Measurements from ENCODE around the gene SMCO3. TPM values are rescaled to one million over a fixed set of nuclear protein-coding genes. Genes with fewer than 3 reads are reported as not detected.
A peak's percentile ranks its signal among the peaks of the same experiment; 100 is the strongest.

The SMCO3 gene
- total RNA-seq, 1 donor from 2014 or later: not detected

DNA sequence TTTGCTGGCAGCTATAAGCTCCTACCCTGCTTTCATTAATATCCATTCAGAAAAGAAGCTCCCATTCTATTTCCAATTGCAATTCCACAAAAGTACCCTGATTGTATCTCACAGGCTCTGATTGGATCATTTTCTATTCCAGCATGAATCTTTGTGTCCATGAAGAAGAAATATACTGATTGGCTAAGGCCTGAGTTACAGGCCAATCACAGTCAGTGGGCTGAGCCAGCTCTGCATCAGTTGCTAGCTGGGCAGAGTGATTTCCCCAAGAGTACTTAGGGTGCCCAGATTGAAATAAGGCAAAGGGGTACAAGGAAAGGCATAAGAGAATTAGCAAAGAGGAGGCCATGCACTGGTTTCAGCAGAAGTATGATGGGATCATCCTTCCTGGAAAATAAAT, 14.9 kb upstream of the SMCO3 start:
- no peak for DNase-seq (ENCODE audit: low spot score)

DNA sequence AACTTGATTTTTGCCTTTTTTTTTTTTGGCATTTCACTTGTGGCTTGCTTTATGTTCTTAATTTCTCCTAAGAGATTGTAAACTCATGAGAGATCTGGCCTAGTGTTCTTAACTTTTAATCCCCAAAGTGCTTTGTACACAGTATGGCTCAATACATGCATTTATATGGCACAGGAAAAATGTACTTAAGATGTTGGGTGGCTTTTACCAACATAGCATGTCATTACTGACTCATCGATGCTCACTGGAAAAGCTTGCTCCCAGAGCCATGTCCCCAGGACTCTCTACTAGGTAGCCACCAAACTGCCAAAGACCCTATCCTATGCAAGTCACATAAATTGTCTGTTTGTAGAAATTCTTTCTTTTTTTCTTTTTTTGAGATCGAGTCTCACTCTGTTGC, 13.1 kb upstream of the SMCO3 start:
- DNase-seq (ENCODE audit: low spot score): no peak

DNA sequence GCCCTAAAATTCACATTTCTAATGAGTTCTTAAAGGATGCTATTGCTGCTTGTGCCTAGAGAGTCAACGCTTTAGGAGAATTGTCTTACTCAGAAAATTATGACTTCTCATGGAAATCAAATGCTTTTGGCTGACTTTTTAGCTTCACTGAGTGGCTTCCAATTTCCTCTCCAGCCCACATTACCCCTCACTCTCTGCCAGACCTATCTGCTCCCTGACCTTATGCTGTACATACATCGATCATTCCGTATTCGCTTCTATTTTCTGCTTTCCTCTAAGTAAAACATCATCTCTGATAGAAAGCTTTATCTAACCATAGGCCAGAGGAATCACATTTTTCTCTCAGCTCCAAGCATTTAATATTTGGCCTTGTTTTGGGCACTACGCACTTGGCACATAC, 12.5 kb upstream of the SMCO3 start:
- DNase-seq (ENCODE audit: low spot score): no peak

DNA sequence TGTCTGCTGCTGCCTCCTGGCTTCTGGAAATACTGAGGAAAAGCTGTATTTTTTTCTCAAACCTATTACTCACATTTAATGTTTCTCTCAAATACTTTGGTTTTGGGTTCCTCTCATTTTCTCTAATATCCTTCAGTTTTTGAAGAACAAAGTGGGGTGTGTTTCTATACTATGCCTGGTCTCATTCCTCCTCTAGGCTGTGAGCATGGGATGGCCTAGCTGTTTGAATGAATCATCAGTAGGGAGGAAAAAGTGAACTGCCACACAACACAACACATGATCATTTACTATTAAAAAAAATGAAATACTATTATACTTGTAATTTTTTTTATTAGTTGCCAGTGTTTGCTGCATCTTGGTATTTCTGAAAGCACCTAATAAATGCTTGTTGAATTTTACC, 11.3 kb upstream of the SMCO3 start:
- DNase-seq (ENCODE audit: low spot score): no peak

DNA sequence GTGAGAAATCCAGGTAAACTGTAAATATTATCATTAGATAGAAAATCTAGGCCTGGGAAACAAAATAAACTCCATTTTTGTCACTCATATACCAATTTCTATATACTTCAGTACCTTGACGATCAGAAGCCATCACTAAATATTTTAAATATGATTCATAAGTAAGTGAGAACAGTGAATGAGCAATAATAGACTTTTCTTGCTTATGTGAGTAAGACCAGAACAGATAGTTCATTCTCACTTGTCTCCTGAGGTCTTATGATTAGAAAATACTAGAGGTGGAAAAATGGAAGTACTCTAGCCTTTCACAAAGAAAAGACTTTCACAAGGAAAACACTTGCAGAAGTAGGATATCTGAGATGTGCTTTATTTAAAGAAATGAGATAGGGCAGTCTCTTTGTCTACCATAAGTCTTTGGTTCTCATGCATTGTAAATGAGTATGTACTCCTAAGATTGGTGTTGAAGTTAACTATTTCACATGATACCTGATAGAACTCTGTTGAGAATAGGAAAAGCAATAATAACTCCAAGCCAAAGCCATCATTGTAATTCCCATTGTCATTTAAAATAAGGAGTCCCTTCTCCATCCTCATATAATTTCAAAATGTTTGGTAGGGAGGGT, 10.1 kb upstream of the SMCO3 start:
- DNase-seq (ENCODE audit: low spot score): no peak

DNA sequence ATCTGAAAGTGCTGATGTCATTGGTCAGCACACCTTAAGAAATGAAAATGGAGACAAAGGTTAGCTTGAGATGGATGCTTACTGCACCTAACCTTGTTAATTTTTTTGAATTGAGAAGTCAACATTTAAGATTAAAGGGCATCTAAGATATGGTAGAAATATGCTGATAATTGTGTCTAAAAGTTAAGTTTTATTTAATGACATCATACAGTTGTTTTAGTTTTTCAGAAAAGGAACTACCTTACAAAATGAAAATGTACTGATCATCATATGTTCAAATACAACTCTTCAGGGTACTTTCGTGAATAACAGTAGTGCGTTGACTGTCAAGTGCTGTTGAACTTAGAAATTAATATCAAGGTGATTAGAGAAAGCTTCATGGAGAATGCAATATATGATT, 2.5 kb downstream of the SMCO3 start:
- no peak for DNase-seq (ENCODE audit: low spot score)

DNA sequence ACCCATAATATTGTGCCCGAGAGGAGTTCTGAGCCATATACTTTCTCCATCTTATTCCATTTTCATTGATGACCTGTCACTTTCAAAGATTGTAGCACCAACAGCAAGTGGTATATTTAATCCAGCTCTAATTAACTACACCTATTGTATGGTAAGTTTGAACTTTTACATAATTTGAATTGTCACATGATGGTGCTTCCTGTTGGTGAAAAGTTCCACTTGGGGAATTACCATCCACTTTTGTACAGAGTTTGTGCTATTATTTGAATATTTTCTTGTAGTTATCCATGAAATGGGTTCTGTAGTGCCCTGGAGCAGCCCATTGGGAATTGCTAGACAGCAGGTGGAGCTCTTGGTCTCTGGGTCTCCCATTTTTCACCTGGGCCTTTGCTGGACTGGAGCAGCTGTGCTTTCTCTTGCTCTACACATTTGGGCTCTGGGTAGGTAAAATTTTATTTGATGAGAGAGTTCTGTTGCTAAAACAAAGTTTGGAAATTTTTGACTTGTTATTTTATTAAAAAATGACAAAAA, 3.0 kb downstream of the SMCO3 start:
- no peak for DNase-seq (ENCODE audit: low spot score)

DNA sequence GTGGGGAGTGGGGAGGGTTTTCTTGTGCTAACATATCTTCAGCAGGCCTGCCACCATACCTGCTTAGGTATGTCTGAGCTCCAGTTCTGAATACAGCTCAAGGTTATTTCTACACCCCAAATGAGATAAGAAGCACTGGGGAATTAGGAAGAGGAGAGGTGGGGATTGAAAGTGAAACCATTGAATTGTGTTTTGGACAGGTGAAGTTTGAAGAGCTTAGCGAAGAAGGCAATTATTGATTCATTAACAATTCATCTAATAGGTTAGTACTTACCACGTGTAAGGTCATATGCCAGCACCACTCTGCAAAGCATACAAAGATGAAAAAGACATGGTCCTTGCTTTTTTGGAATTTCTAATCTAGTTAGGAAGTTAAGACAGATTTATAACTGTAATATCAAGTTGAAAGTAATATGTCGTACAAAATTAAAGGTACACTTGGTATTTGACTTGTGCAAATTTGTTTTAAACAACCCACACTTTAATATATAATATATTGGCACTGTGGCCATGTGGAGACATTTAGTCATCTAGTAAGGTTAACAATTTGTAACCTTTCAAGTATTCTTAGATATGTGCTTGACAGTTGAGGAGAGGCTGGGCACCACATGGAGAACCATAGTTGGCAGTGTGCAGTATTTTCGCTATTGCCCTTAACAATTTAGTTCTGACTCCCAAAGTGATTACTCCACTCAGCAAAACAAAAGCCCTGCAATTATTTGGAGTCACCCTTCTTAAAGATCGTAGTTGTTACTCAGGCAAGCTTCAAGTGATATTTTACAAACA, 3.6 kb downstream of the SMCO3 start:
- DNase-seq (ENCODE audit: low spot score): no peak

DNA sequence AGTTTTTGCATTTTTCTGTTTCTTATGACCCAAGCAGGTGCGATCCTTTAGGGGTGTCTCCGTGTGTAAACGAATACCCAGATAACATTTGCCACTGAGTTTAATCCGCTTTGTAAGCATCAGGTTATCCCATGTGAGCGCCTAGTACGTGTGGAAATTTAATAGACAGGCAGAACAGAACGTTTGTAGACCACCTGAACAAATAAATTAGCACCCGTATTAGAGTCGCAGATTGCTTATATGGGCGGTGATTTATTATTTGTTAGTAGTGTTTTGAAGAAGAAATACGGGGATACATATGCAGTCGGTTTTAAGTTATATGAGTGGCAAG, 10.2 kb downstream of the SMCO3 start:
- no peak for DNase-seq (ENCODE audit: low spot score)

DNA sequence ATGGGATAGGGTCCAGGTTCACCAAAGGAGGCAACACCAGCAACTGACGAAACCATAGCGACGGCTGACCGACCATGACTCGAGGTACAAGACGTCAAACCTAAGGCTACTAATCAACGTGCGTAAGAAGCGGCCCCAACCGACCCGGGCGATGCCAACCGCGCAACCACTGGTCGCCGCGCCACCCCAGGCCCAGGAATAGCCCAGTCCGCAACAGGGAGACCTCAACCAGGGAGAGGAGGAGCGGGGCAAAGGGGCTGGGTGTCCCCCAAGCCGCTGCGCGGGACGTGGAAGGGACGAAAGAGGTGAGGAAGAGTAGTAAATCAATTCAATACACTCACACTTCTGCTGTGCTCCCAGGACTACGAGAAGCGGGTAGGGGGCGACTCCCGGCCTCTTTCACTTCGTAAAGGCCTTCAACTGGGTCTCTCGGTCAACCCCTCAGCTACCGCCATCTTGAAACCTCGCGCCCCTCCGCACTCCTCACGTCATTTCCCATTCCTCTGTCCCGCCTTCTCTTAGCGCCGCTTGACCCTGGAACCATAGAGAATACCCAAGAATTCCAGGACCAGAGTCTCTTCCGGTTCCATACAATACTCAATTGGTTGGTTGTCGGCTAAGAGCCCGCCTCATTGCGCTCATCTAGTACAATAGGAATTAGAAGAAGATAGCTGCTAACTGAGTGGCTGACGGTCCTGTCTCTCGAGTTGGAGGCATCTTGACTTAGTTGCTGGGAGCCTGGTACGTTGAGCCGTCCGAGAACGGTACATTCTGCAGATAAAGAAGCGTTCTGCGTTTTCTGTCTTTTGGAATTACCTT, 10.8 kb downstream of the SMCO3 start, which contains the start of the genes C12orf60 and WBP11:
TSS of gene C12orf60 (plus strand) at position 660 of the 819 bp plus-strand sequence. CDS start 19,266 bp downstream, outside the sequence.
TSS of gene WBP11 (minus strand) at position 468 of the 819 bp plus-strand sequence. CDS start 2,095 bp downstream, outside the sequence.
- peak; percentile 95 for DNase-seq (ENCODE audit: low spot score)

DNA sequence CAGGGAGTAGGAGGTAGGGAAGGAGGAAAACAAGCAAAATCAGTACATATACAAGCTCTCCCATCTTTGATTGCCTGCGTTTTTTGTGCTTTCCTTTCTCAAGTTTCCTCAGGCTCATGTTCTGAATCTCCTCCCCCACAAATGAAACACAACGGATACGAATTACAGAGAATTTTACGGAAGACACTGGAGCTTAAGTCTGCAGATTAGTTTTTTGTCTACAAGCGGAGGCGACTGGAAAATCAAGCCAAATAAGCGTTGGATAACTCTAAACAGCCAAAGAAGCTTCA, 11.3 kb downstream of the SMCO3 start:
- no peak for DNase-seq (ENCODE audit: low spot score)

DNA sequence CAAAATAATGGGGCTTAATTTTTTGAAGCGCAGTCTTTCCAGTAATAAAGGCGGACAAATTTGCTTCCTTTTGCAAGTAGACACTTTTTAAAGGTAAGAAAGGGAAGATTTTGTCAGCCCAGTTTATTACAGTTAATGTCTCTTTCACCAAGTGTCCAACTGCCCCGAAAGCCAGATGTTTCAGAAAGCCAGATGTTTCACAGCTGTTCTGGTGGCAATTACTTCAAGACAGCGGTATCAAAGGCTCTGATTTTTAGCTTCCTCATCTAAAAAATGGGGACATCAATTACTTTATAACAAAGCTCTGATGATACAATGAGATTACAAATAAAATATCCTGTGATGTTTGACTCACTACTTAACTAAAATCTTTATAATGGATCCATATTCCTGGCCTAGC, 11.7 kb downstream of the SMCO3 start:
- DNase-seq (ENCODE audit: low spot score): no peak

DNA sequence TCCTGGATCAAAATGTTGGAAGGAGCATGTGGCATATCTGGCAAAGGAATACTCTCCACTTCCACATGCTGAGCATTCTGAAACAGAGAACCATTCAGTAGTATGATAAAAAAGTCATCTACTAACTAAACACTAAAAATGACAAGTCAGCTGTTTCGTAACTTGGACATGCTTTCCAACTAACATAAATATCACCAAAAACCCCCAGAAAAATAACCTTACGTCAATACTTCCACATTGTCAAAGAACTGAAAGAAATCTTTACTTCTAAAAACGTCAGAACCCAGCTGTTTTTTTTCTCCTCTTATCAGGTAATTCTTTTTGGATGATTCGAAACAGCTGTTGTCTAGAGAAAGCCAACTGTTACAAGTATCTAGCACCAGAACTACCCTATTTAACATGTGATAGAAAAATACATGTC, 18.9 kb downstream of the SMCO3 start:
- no peak for DNase-seq (ENCODE audit: low spot score)

DNA sequence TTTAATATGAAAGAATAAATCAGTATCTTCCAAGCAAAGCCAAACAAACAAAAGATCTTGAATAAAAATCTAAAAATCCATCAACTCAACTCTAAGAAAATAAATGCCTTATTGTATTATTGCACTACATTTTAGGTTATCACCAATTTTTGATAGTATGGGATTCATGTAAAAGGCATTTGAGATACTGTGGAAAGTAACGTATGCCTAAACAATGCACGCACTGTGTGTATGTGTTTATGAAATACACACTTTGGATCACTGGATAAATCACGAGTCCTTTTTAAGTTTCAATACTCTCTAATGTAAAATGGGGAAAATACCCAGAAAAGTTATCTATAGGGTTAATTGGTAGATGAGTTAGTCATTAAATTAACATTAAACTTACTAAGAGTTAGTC, 28.4 kb downstream of the SMCO3 start:
- no peak for DNase-seq (ENCODE audit: low spot score)

DNA sequence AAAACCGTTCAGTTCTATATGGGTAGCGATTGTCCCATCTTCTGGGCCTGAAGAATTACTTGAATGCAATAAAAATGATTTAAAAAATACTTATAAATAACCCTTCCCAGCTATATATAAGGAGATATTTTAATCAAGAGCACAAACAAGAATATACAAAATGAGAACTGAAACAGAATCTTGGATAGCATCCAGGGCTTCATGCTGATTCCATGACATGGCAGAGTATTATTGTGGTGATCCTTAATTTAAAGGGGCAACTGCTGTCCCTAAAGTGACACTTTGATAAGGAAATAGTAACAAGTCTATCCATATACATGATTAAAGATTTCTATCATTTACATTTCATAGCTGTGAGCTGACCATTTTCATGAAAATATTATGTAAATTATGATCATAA, 29.5 kb downstream of the SMCO3 start:
- no peak for DNase-seq (ENCODE audit: low spot score)

DNA sequence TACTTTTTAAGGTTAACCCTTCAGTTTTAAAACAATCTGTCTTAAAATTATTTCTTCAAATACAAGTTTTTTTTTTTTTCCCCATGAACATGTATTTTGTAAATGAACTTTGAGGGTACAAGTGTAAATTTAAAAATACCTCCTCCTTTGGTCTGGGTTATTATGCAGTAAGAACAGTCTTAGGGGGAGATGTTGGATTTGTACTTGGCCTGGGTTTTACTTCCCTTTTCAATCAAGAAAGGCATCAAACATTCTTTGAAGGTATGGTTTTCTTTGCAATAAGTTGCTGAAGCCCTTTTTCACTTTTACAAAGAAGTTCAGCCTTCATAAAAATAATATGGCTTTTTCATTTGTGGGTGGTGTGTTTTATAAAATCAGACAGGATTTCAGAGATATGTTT, 31.2 kb downstream of the SMCO3 start:
- DNase-seq (ENCODE audit: low spot score): no peak

DNA sequence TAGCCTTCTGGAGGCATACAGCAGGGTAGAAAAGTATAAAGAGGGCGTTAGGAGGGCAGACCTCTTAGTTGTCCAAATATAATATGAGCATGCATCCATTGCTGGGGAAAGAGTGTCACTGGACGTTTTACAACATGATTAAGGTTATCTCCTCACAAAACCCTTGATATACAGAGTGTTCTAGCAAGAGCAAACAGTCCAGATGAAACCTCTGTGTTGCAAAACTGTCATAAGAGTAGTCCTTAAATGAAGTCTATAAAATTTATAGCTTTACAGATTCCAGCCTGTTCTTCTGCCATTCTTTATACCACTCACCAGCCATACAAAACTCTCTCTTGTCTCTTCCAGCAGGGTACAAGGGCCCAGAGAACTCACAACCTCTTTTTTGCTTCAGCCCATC, 32.4 kb downstream of the SMCO3 start:
- no peak for DNase-seq (ENCODE audit: low spot score)

DNA sequence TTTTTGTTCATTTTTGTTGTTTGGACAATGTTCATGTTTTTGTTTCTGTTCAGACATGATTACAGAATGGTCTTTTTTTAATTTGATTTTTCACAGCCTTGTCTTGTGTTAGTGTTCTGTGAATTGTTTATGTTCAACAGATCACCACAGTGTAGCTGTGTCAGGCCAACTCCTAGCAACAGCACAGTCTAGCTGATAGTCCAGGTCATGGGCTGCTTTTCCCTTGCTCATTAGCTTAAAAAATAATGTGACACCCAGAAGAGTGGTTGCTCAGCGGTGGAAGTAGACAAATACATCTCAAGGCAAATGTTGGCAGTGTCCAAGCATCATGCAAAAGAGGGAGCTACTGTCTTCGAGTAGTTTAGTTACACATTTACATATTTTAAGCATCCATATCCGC, 33.1 kb downstream of the SMCO3 start:
- DNase-seq (ENCODE audit: low spot score): no peak

DNA sequence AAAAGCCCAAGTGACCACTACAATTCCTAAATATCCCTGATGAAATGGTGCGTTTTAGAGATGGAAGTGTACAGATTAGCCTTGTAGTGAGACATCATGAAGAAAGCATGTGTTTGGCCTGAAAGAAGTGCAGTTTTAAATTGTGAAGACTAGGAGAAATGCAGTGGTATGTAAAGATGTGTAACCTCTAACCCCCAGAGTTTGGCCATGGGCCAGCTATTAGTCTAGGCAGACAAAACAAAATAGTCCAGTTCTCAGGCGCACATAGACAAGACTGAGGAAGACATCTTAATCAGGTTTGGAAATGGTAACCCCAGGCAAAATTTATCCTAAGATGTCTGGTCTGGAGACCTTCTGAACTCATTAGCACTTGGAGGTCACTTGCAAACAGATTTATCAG, 34.1 kb downstream of the SMCO3 start:
- DNase-seq (ENCODE audit: low spot score): no peak

DNA sequence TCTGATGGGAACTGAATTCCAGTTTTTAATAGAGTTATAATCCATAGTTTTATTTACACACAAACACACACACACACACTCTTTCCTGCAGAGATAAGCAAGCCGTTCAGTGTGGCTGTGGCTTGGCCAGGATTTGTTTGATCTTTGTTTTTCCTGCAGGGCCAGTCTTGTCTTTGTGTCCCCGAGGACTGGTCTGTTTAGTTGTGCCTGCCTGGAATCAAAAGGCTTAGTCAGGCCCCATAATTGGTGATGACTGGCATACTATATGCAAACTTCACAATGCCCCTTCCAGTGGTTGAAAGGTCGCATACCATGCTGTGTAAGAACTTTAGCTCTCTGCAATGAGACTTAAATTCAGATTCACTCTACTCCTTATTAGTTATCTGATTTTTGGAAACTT, 36.7 kb downstream of the SMCO3 start:
- peak; percentile 74 for DNase-seq (ENCODE audit: low spot score)

DNA sequence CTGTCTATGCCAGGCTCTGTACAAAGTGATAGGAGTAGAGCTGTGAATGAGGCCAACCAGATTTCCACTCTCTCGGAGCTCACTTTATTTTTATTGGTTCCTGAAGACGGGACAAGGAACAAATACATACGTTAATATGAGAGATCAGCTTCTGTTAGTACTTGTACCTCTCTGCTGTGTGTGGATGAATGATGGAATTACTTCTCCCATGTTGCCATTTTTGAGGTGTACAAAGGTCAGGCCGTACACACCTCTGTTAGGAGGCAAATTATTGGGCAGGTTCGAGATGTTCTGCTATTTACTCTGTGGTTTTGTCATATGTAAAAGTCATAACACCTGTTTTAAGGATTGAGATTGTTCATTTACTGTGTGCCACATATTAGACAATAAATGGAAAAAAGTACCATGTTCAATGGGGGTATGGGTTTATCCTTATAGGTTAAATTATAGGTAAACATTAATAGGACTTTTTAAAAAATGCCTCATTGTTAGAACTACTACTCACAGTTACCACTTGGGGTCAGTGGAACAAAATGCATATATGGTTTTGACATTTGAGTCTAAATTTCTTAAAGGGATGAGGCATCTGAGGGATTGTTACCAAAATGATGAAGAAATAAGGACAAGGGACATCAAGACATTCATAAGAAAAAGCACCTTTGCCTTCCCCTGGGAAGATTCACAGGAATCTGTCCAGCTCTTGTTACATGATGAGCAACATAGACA, 37.6 kb downstream of the SMCO3 start:
- no peak for DNase-seq (ENCODE audit: low spot score)

DNA sequence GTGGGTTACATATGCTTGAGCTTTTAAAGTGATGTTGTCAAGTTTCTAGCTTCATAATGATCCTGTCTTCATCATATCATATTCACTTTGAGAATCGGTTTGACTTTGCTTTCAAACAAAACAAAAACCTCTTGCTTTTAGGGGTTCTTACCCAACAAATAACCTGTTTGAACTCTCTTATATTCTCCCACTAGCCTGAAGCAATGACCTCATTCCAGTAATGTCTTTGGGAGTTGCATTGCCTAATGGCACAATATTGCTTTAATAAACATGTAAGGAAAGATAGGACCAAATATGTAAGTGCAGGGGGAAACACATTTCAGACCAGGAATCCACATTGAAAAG, 38.4 kb downstream of the SMCO3 start:
- no peak for DNase-seq (ENCODE audit: low spot score)

Data from ureter (tissue), 1 donor.